CD4-positive, alpha-beta T cell treated with Interferon gamma for 1 hour (primary cell): ENCODE measurements around the gene LCN12.

Source experiments
- DNase-seq: peaks from one replicate; pipeline ENCODE4 v3.0.0-alpha.2; 2020

LCN12 gene

GRCh38 chr9:136951541-136952320 lies at the start of gene LCN12:
LCN12 (plus strand) TSS chr9:136952273; CDS start chr9:136952328, 55 bp downstream.
- no peak for DNase-seq

GRCh38 chr9:136903041-136903554 lies 49.0 kb upstream of the LCN12 start:
- DNase-seq, result no peak

- DNase-seq, result no peak
Observed at GRCh38 chr9:136906266-136906665, 45.8 kb upstream of the LCN12 start.

- DNase-seq, result no peak
Observed at GRCh38 chr9:136907011-136907914, 44.8 kb upstream of the LCN12 start.

- DNase-seq, result no peak
Observed at GRCh38 chr9:136910197-136910900, 41.7 kb upstream of the LCN12 start.

GRCh38 chr9:136910901-136911245 lies 41.2 kb upstream of the LCN12 start:
- DNase-seq, result no peak

GRCh38 chr9:136913701-136914438 lies 38.2 kb upstream of the LCN12 start:
- DNase-seq, result no peak

GRCh38 chr9:136915632-136916329 lies 36.3 kb upstream of the LCN12 start:
- no peak for DNase-seq

- DNase-seq, result no peak
Observed at GRCh38 chr9:136916330-136917184, 35.5 kb upstream of the LCN12 start.

GRCh38 chr9:136917902-136918301 lies 34.2 kb upstream of the LCN12 start:
- DNase-seq, result no peak

GRCh38 chr9:136920069-136920468 lies 32.0 kb upstream of the LCN12 start:
- no peak for DNase-seq

- DNase-seq, result no peak
Observed at GRCh38 chr9:136920734-136921231, 31.3 kb upstream of the LCN12 start.

- DNase-seq, result no peak
Observed at GRCh38 chr9:136921307-136921706, 30.8 kb upstream of the LCN12 start.

GRCh38 chr9:136921718-136922117 lies 30.4 kb upstream of the LCN12 start:
- no peak for DNase-seq

- DNase-seq, result no peak
Observed at GRCh38 chr9:136922540-136922939, 29.5 kb upstream of the LCN12 start.

- no peak for DNase-seq
Observed at GRCh38 chr9:136923881-136924280, 28.2 kb upstream of the LCN12 start.

- no peak for DNase-seq
Observed at GRCh38 chr9:136925414-136926153, 26.5 kb upstream of the LCN12 start.

GRCh38 chr9:136926154-136926704 lies 25.8 kb upstream of the LCN12 start:
- DNase-seq, result no peak

GRCh38 chr9:136926749-136927148 lies 25.3 kb upstream of the LCN12 start:
- no peak for DNase-seq
